Adrenal gland (tissue), 12 donors: ENCODE data around the gene BCAS3. TPM values are rescaled to one million over a fixed set of nuclear protein-coding genes. Genes with fewer than 3 reads are reported as not detected.

Source experiments
- DNase-seq, 7 donors: peaks; one replicate each; pipeline ENCODE4 v3.0.0-alpha.2; 2019 to 2020
- H3K27ac ChIP-seq, 5 donors: fragments of 200-600 bp; sonication (generic) in 4 of 5; 1 replicate in 3 of 5; 2 replicates in 2 of 5; pipeline versions ENCODE4 v1.5.1 to v1.8.0; 2016 to 2020; ENCODE audit warnings: mild to moderate bottlenecking in 1 of 5
- H3K27me3 ChIP-seq: fragments of 200-600 bp; 2 replicates; pipeline ENCODE4 v1.8.0; 2021
- H3K36me3 ChIP-seq, 2 donors: fragments of 200-600 bp; replicated peaks in 1 of 2; 1 replicate in 1 of 2; 2 replicates in 1 of 2; pipeline versions ENCODE4 v1.5.1 to v1.8.0; 2018 to 2022
- H3K4me1 ChIP-seq, 2 donors: fragments of 200-600 bp; replicated peaks in 1 of 2; 1 replicate in 1 of 2; 2 replicates in 1 of 2; pipeline versions ENCODE4 v1.5.1 to v1.8.0; 2018 to 2021
- H3K4me3 ChIP-seq, 4 donors: fragments of 200-600 bp; sonication (generic) in 3 of 4; one replicate each; pipeline ENCODE4 v1.5.1; 2016 to 2018
- H3K9me3 ChIP-seq, 3 donors: fragments of 200-600 bp; sonication (generic) in 1 of 3; replicated peaks in 1 of 3; 1 replicate in 2 of 3; 2 replicates in 1 of 3; pipeline versions ENCODE4 v1.5.1 to v1.8.0; 2016 to 2021
- POLR2A ChIP-seq, 2 donors: fragments of 450-650 bp; IDR thresholded peaks; one replicate each; pipeline ENCODE4 v1.6.1; 2017; ENCODE audit warnings: antibody characterized with exemption in 2 of 2, mild to moderate bottlenecking in 2 of 2, moderate library complexity in 1 of 2
- WGBS, 4 donors: extraction: QIAGEN DNeasy Blood & Tissue Kit in 2 of 4; methylation state at CpG; one replicate each; pipeline versions ENCODE4 v1.1.5 to v1.1.7; 2013 to 2017; 5-methylcytosine and 5-hydroxymethylcytosine counted together
- intact Hi-C, 2 donors: fragments of 100-400 bp; cut with DNase I; formaldehyde crosslinking; loops; one replicate each; pipeline versions ENCODE4 v1.14.1 to v1.15.0; 2022 to 2023
- polyA plus RNA-seq, 3 donors: library from polyadenylated mRNA; stranded (reverse); fragments of 200-250 nt in 2 of 3; fragments of 350-450 nt in 1 of 3; fragmentation: Illumina TruSeq in 1 of 3; extraction: RNeasy Lipid Tissue Mini Kit (QIAGEN cat#74804) in 1 of 3; gene quantifications; one replicate each; pipeline ENCODE4 v1.2.3, GENCODE V29; 2013 to 2014
- total RNA-seq, 9 donors: library from RNA; depleted of rRNA in 4 of 9; stranded (reverse); fragments of >200 nt in 4 of 9; fragments of 120-200 nt in 1 of 9; fragmentation: NEBNext Ultra II Directional in 1 of 9; extraction: Animal tissue kit (Norgen Biotek cat#: 25700) in 1 of 9; gene quantifications; one replicate each; pipeline versions ENCODE4 v1.1.0 to v1.2.4, GENCODE V29; 2013 to 2023
- TF ChIP-seq, protein P1 (sequence below), 6 experiments: fragments of 450-650 bp in 4 of 6; fragments of 200-600 bp in 2 of 6; sonication (generic) in 1 of 6; IDR thresholded peaks; 1 replicate in 5 of 6; 2 replicates in 1 of 6; pipeline versions ENCODE4 v1.5.1 to v1.8.0; 2016 to 2021; ENCODE audit warnings: antibody characterized with exemption in 6 of 6, mild to moderate bottlenecking in 2 of 6, moderate library complexity in 1 of 6
- donor health status: healthy with polysubstance abuse.
- donor health status: Bipolar disorder and iron deficiency.
- donor health status: DM: yes; HTN: yes; CAD: no.
- donor health status: DM: no; HTN: no; CAD: no.
- donor health status: DM: no; HTN: no; CAD: no.
- donor health status: DM: yes; HTN: yes; CAD: no.

The BCAS3 gene
- total and polyA plus RNA-seq, 12 donors: 9.4 to 105 (median 29.0) TPM

DNA sequence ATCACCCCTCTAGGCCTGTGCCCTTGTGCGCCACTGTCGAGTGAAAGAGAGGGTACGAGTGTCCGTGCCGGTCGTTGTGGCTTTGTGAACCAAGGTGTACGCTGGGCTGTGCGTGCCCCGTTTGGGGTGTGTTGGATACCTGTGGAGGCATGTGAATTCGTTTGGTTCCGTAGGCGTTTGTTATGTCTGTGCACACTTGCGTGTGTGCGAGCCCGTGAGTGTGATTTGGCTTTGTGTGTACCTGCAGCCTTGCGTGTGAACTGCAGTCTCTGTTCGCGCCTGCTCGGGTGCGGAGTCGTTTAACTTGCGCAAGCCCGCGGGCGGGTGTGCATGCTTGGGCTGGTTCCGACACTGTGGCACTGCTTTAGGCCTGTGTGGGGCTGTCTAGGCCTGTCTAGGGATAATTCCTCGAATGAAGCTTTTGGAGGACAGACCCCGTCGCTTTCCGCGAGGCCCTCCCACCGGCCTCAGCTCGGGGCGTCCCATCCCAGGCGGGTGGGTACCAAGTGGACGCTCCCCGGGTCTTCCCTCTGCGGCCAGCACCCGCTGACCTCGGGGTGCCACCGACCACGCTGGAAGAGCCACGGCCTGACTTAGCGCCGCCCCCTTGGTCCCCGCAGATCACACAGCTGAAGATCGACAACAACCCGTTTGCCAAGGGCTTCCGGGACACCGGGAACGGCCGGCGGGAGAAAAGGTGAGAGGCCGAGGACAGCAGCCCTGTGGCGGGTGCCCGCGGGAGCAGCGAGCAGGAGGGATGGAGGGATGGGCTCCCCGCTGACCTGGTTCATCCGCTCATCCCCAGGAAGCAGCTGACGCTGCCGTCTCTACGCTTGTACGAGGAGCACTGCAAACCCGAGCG is 726.4 kb downstream of the BCAS3 start:
- Histone ChIP-seq H3K36me3 (peaks cover 0 to 8% of the 10 kb centered on the region in 2 donors), H3K27ac (peak overlapping the region in 2 of 5 donors; percentile 74 to 81), H3K9me3 (no peaks in the 10 kb centered on the region), H3K27me3 (peaks cover 42% of the 10 kb centered on the region), H3K4me1 (peaks cover 12 to 37% of the 10 kb centered on the region in 2 donors), H3K4me3 (peak overlapping the region in 1 of 4 donors; percentile 36)
- 33 to 63% (median 50%) methylated on average over 19 to 66 of the region's 66 CpGs for WGBS, 4 donors
- peak in 1 of 7 donors; percentile 10 for DNase-seq
- TF ChIP-seq, protein P1, sequence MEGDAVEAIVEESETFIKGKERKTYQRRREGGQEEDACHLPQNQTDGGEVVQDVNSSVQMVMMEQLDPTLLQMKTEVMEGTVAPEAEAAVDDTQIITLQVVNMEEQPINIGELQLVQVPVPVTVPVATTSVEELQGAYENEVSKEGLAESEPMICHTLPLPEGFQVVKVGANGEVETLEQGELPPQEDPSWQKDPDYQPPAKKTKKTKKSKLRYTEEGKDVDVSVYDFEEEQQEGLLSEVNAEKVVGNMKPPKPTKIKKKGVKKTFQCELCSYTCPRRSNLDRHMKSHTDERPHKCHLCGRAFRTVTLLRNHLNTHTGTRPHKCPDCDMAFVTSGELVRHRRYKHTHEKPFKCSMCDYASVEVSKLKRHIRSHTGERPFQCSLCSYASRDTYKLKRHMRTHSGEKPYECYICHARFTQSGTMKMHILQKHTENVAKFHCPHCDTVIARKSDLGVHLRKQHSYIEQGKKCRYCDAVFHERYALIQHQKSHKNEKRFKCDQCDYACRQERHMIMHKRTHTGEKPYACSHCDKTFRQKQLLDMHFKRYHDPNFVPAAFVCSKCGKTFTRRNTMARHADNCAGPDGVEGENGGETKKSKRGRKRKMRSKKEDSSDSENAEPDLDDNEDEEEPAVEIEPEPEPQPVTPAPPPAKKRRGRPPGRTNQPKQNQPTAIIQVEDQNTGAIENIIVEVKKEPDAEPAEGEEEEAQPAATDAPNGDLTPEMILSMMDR (IDR thresholded peaks at IDR 0.05): no peak
- no peak for TF ChIP-seq POLR2A (IDR thresholded peaks at IDR 0.05)
- intact Hi-C loops: no loop called here

DNA sequence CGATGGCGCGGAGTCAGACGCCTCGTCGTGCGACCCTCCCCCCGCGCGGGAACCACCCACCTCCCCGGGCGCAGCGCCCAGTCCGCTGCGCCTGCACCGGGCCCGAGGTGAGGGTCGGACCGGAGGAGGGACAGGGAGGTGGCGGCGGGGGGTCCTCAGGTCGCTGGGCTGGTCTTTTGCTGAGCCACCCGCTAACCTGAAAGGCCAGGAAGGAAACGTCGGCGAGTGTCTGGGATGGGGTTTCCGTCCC is 726.9 kb downstream of the BCAS3 start:
- Histone ChIP-seq H3K4me1 (peaks cover 6 to 32% of the 10 kb centered on the region in 2 donors), H3K4me3 (peak overlapping the region in 1 of 4 donors; percentile 36), H3K36me3 (peaks cover 0 to 8% of the 10 kb centered on the region in 2 donors), H3K9me3 (no peaks in the 10 kb centered on the region), H3K27me3 (peaks cover 42% of the 10 kb centered on the region), H3K27ac (peak overlapping the region in 2 of 5 donors; percentile 74 to 81)
- intact Hi-C loops: no loop called here
- TF ChIP-seq, protein P1 (IDR thresholded peaks at IDR 0.05): no peak
- no peak for TF ChIP-seq POLR2A (IDR thresholded peaks at IDR 0.05)
- 14 to 33% (median 18%) methylated on average over 8 to 27 of the region's 27 CpGs; no CpG with 5 or more reads in 1 of the 4 donors for WGBS, 4 donors
- DNase-seq: peak in 1 of 7 donors; percentile 19

DNA sequence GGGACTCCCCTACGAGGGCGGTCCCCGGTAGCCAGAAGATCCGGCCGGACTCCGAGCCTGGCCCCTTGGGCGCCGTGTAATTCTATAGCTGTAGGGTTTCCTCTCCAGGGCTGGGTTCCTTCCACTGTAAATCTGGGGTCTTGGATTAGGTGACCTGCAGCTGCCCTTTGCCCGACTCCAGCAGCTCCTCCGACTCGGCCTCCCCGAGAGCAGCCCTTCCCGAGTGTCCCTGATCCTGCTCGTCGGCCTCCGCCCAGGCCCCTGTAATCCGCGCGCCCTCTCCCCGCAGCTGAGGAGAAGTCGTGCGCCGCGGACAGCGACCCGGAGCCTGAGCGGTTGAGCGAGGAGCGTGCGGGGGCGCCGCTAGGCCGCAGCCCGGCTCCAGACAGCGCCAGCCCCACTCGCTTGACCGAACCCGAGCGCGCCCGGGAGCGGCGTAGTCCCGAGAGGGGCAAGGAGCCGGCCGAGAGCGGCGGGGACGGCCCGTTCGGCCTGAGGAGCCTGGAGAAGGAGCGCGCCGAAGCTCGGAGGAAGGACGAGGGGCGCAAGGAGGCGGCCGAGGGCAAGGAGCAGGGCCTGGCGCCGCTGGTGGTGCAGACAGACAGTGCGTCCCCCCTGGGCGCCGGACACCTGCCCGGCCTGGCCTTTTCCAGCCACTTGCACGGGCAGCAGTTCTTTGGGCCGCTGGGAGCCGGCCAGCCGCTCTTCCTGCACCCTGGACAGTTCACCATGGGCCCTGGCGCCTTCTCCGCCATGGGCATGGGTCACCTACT is 727.4 kb downstream of the BCAS3 start:
- Histone ChIP-seq H3K4me3 (peak overlapping the region in 1 of 4 donors; percentile 36), H3K27me3 (peaks cover 42% of the 10 kb centered on the region), H3K9me3 (no peaks in the 10 kb centered on the region), H3K27ac (peak overlapping the region in 2 of 5 donors; percentile 74 to 81), H3K4me1 (peaks cover 5 to 36% of the 10 kb centered on the region in 2 donors), H3K36me3 (peaks cover 0 to 8% of the 10 kb centered on the region in 2 donors)
- peak in 2 of 7 donors; percentile 13 for DNase-seq
- WGBS, 4 donors: 35 to 65% (median 52%) methylated on average over 14 to 71 of the region's 71 CpGs
- no peak for TF ChIP-seq POLR2A (IDR thresholded peaks at IDR 0.05)
- TF ChIP-seq, protein P1 (IDR thresholded peaks at IDR 0.05): no peak
- intact Hi-C loops: no loop called here
